Vagina (tissue), 2 donors: ENCODE data around the gene ZMYND8.

ENCODE experiments used
- POLR2A ChIP-seq, 2 donors: fragments of 450-650 bp; IDR thresholded peaks; one replicate each; pipeline ENCODE4 v1.6.1; 2017; ENCODE audit warnings: antibody characterized with exemption in 2 of 2, mild to moderate bottlenecking in 2 of 2, moderate library complexity in 2 of 2
- POLR2AphosphoS5 ChIP-seq, 2 donors: sonication (generic); formaldehyde crosslinking; IDR thresholded peaks; one replicate each; pipeline ENCODE4 v1.9.0; 2017; ENCODE audit warnings: antibody characterized with exemption in 2 of 2, mild to moderate bottlenecking in 2 of 2, low read depth in 1 of 2; ENCODE audit not compliant: insufficient read depth in 1 of 2
- TF ChIP-seq, protein P1 (sequence below), 3 experiments: fragments of 450-650 bp in 2 of 3; fragments of 200-600 bp in 1 of 3; sonication (generic) in 1 of 3; IDR thresholded peaks; one replicate each; pipeline ENCODE4 v1.5.1; 2017 to 2019; ENCODE audit warnings: antibody characterized with exemption in 3 of 3, mild to moderate bottlenecking in 2 of 3, moderate library complexity in 2 of 3

DNA sequence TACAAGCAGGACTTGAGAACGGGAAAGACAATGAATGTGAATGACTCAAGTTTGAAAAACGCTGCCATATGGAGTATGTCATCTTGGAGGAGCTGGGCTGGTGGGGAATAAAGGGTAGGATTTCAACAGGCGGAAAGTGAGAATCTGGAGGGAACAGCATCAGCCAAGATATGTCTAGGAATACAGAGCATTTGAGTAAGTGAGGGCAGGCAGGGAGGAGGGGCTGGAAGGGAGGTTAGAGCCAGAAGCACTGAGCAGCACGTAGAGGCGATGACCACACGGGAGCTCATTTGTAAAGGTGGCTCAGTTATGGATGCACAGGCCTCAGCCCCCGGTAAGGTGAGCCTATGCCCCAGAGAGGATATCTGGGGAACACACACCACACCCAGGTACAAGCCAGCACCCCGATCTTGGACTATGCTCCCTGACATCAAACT lies 115.1 kb downstream of the ZMYND8 start:
- TF ChIP-seq, protein P1, sequence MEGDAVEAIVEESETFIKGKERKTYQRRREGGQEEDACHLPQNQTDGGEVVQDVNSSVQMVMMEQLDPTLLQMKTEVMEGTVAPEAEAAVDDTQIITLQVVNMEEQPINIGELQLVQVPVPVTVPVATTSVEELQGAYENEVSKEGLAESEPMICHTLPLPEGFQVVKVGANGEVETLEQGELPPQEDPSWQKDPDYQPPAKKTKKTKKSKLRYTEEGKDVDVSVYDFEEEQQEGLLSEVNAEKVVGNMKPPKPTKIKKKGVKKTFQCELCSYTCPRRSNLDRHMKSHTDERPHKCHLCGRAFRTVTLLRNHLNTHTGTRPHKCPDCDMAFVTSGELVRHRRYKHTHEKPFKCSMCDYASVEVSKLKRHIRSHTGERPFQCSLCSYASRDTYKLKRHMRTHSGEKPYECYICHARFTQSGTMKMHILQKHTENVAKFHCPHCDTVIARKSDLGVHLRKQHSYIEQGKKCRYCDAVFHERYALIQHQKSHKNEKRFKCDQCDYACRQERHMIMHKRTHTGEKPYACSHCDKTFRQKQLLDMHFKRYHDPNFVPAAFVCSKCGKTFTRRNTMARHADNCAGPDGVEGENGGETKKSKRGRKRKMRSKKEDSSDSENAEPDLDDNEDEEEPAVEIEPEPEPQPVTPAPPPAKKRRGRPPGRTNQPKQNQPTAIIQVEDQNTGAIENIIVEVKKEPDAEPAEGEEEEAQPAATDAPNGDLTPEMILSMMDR (IDR thresholded peaks at IDR 0.05), result no peak
- TF ChIP-seq POLR2AphosphoS5 (IDR thresholded peaks at IDR 0.05; ENCODE audit: insufficient read depth in 1 of 2, low read depth in 1 of 2), result no peak
- TF ChIP-seq POLR2A (IDR thresholded peaks at IDR 0.05), result no peak
